T follicular helper cell (primary cell): ENCODE measurements around the gene TRAM1L1.

Experiments
- DNase-seq: peaks from one replicate; pipeline ENCODE4 v3.0.0-alpha.2; 2020; ENCODE audit warnings: low read depth
- total RNA-seq, 2 experiments: gene quantifications; one replicate each; lab custom pipeline; 2026; lab: John Stamatoyannopoulos, UW

The TRAM1L1 gene
- 0 to 0.04 reads per million in 2 experiments for total RNA-seq

- no peak for DNase-seq
Measured at GRCh38 chr4:117084866-117085701, at the start of gene TRAM1L1. TSS of gene TRAM1L1 (minus strand) at chr4:117085576. CDS start at chr4:117085393, 183 bp downstream.

- DNase-seq = no peak
Measured at GRCh38 chr4:117134386-117134785, 49.0 kb upstream of the TRAM1L1 start.

GRCh38 chr4:117096886-117097285 lies 11.5 kb upstream of the TRAM1L1 start:
- DNase-seq = no peak

- DNase-seq = no peak
Measured at GRCh38 chr4:117096462-117096861, 11.1 kb upstream of the TRAM1L1 start.

- no peak for DNase-seq
Measured at GRCh38 chr4:117093571-117093970, 8.2 kb upstream of the TRAM1L1 start.

DNA sequence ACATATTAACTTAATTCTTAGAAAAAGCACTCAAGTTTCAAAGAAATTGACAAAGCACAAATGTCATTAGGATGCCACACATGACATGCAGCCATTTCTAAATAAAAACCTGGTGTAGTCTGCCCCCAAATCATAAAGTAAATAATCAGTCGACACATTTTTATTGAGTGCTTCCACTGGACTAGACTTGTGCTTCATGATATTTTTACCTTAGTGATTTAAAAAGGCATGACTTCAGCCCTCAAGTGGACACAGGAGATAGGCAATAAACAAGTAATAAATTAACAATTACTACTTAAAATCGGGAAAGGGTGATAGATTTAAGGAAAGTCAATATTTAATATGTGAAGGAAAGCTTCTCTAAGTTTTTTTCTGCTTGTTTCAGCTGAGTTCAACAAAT lies 7.6 kb downstream of the TRAM1L1 start:
- no peak for DNase-seq

DNA sequence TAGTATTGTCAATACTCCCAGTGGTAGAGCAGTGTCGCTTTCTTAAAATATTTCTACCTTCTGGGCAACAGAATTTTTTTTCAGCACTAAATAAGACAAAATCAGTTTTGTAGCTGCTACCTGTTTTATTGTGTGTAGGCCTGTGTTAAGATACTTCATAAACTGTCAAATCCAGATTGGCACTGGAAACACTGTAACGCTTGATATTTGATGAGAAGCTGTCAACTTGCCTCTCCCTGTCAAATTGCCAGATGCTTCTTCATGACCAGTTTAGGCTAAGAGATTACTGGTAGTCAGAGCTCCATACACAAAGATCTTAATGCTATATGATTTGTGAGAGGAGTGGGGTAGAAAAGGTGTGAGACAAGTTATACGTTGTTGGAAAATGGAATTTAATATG lies 17.3 kb downstream of the TRAM1L1 start:
- no peak for DNase-seq

GRCh38 chr4:117063961-117064696 lies 21.2 kb downstream of the TRAM1L1 start:
- no peak for DNase-seq

GRCh38 chr4:117042962-117043361 lies 42.4 kb downstream of the TRAM1L1 start:
- no peak for DNase-seq
